GM18526 (cell line): Measurements from ENCODE around the gene RTN4R.

Experiments
- POLR2A ChIP-seq: IDR thresholded peaks from 3 replicates; pipeline ENCODE4 v1.6.1; 2011; ENCODE audit not compliant: insufficient read length; ENCODE audit errors: extremely low read depth

The RTN4R gene

GRCh38 chr22:20257212-20258020 is 10.7 kb downstream of the RTN4R start:
- TF ChIP-seq POLR2A = no peak

- no peak for TF ChIP-seq POLR2A
Observed at GRCh38 chr22:20256551-20257211, 11.4 kb downstream of the RTN4R start.

GRCh38 chr22:20256027-20256426 is 12.1 kb downstream of the RTN4R start:
- no peak for TF ChIP-seq POLR2A

- no peak for TF ChIP-seq POLR2A
Observed at GRCh38 chr22:20254975-20255946, 12.9 kb downstream of the RTN4R start.

- TF ChIP-seq POLR2A = no peak
Observed at GRCh38 chr22:20253161-20253560, 15.0 kb downstream of the RTN4R start.

- TF ChIP-seq POLR2A = no peak
Observed at GRCh38 chr22:20251981-20252380, 16.1 kb downstream of the RTN4R start.

GRCh38 chr22:20251491-20251890 is 16.6 kb downstream of the RTN4R start:
- no peak for TF ChIP-seq POLR2A

GRCh38 chr22:20249797-20250354 is 18.2 kb downstream of the RTN4R start:
- TF ChIP-seq POLR2A = no peak

- TF ChIP-seq POLR2A = no peak
Observed at GRCh38 chr22:20248461-20248978, 19.6 kb downstream of the RTN4R start.

- no peak for TF ChIP-seq POLR2A
Observed at GRCh38 chr22:20247608-20248171, 20.4 kb downstream of the RTN4R start.

DNA sequence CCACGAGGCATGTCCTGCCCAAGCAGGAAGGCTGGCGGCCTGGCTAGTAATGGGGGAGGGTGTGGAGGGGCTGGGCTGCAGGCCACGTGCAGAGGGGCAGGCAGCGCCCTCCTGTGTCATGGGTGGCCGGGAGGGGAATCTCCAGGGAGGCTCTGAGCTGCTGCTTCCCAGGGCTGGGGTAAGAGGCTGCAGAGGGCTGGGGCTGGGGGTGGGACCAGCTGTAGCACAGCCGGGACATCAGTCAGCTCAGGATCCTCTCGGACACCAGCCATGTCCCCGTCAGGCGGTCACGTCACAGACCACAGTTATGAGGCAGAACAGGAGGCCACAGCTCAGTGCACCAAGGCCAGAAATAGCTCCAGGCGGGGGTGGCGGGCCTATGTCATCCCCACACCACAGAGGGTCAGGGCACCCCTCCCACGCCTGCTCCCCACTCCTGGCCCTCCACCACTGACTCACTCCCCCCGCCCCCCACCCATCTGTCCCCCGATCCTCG is 21.1 kb downstream of the RTN4R start:
- TF ChIP-seq POLR2A = no peak

GRCh38 chr22:20246368-20247009 is 21.6 kb downstream of the RTN4R start:
- TF ChIP-seq POLR2A = no peak

GRCh38 chr22:20245577-20246367 is 22.3 kb downstream of the RTN4R start:
- no peak for TF ChIP-seq POLR2A
